Testis (tissue), 3 donors: ENCODE data around the gene CFAP97D2. TPM values are rescaled to one million over a fixed set of nuclear protein-coding genes. Genes with fewer than 3 reads are reported as not detected.

Experiments
- DNase-seq: peaks from one replicate; pipeline ENCODE4 v3.0.0-alpha.2; 2019
- H3K27ac ChIP-seq, 2 donors: fragments of 200-600 bp; sonication (generic); one replicate each; pipeline ENCODE4 v1.5.1; 2019
- H3K27me3 ChIP-seq: fragments of 200-600 bp; sonication (generic); one replicate; pipeline ENCODE4 v1.5.1; 2019
- H3K36me3 ChIP-seq: fragments of 200-600 bp; sonication (generic); one replicate; pipeline ENCODE4 v1.5.1; 2017; ENCODE audit warnings: low read depth; ENCODE audit errors: missing control alignments
- H3K4me1 ChIP-seq: fragments of 200-600 bp; sonication (generic); one replicate; pipeline ENCODE4 v1.5.1; 2019
- H3K4me3 ChIP-seq, 2 donors: fragments of 200-600 bp; sonication (generic); one replicate each; pipeline ENCODE4 v1.5.1; 2017 to 2019
- H3K9me3 ChIP-seq: fragments of 200-600 bp; sonication (generic); one replicate; pipeline ENCODE4 v1.5.1; 2017
- POLR2A ChIP-seq: fragments of 450-650 bp; IDR thresholded peaks from one replicate; pipeline ENCODE4 v1.6.1; 2017; ENCODE audit warnings: antibody characterized with exemption, mild to moderate bottlenecking, moderate library complexity
- WGBS, 2 donors: methylation state at CpG; one replicate each; pipeline ENCODE4 v1.1.5; 2018; 5-methylcytosine and 5-hydroxymethylcytosine counted together
- intact Hi-C: fragments of 100-400 bp; cut with DNase I; formaldehyde crosslinking; loops from one replicate; pipeline ENCODE4 v1.15.1; 2023; ENCODE audit warnings: low total_unique reads
- polyA plus RNA-seq: library from polyadenylated mRNA; stranded (reverse); fragments of 350-450 nt; fragmentation: Illumina TruSeq; extraction: RNeasy Lipid Tissue Mini Kit (QIAGEN cat#74804); gene quantifications from one replicate; pipeline ENCODE4 v1.2.3, GENCODE V29; 2014; ENCODE audit warnings: low read depth, low replicate concordance; ENCODE audit not compliant: insufficient read depth
- total RNA-seq, 2 donors: library from RNA; depleted of rRNA; stranded (reverse); fragments of >200 nt; gene quantifications; one replicate each; pipeline ENCODE4 v1.2.3, GENCODE V29; 2016
- TF ChIP-seq, protein P1 (sequence below), 3 experiments: fragments of 450-650 bp in 2 of 3; fragments of 200-600 bp in 1 of 3; sonication (generic) in 1 of 3; IDR thresholded peaks; one replicate each; pipeline ENCODE4 v1.5.1; 2016 to 2019; ENCODE audit warnings: antibody characterized with exemption in 3 of 3, mild to moderate bottlenecking in 2 of 3, moderate library complexity in 1 of 3

CFAP97D2 gene
- total and polyA plus RNA-seq, 3 donors from 2014 or later: 1.5 to 2.7 (median 2.3) TPM

DNA sequence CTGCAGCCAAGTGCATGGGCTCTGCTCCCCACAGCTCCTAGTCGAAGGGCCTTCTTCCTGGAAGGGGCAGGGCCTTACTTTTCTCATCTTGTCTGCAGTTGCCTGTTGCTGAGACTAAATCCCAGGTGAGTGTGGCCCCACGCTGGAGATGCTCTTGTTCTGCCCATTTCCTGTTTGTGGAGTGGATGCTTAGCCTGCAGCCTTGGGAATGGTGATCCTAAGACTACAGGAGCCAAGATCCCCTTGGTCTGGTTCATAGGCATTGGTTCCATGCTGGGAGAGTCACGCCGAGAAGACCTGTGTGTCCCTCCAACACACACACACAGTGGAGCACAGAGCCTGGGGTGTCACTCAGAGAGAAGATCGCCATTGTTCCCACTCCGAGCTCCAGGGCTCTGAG lies 23.5 kb downstream of the CFAP97D2 start:
- 87 to 89% methylated on average over 4 to 6 of the region's 6 CpGs for WGBS, 2 donors
- no peaks in the 10 kb centered on the region for H3K27me3 ChIP-seq
- no peak for TF ChIP-seq POLR2A
- TF ChIP-seq, protein P1, sequence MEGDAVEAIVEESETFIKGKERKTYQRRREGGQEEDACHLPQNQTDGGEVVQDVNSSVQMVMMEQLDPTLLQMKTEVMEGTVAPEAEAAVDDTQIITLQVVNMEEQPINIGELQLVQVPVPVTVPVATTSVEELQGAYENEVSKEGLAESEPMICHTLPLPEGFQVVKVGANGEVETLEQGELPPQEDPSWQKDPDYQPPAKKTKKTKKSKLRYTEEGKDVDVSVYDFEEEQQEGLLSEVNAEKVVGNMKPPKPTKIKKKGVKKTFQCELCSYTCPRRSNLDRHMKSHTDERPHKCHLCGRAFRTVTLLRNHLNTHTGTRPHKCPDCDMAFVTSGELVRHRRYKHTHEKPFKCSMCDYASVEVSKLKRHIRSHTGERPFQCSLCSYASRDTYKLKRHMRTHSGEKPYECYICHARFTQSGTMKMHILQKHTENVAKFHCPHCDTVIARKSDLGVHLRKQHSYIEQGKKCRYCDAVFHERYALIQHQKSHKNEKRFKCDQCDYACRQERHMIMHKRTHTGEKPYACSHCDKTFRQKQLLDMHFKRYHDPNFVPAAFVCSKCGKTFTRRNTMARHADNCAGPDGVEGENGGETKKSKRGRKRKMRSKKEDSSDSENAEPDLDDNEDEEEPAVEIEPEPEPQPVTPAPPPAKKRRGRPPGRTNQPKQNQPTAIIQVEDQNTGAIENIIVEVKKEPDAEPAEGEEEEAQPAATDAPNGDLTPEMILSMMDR (IDR thresholded peaks at IDR 0.05): no peak
- no peaks in the 10 kb centered on the region for H3K9me3 ChIP-seq
- H3K4me1 ChIP-seq: no peaks in the 10 kb centered on the region
- no peak overlapping the region for H3K27ac ChIP-seq
- DNase-seq: no peak
- H3K4me3 ChIP-seq: no peak overlapping the region
- intact Hi-C loops: no loop called here
- H3K36me3 ChIP-seq: no peaks in the 10 kb centered on the region

DNA sequence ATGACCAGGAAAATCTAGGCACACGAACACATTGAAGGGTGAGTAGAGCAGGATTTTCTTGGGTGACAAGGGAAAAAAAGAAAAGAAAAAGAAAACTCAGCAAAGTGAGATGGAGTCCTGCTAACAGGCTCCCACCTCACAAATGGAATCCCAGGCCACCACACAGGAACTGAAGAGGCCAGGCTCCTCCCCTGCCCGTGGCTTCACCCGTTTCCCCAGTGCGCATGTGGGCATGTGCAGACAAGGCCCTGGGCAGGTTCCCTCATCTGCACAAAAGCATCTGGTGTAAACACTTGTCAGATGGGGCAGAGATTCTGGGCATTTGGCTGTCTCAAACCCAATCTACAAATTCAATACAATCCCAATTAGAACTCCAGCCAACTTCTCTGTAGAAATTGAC lies 24.5 kb downstream of the CFAP97D2 start:
- intact Hi-C loops: no loop called here
- Histone ChIP-seq H3K27ac (no peak overlapping the region), H3K4me1 (no peaks in the 10 kb centered on the region), H3K4me3 (no peak overlapping the region), H3K9me3 (no peaks in the 10 kb centered on the region), H3K27me3 (no peaks in the 10 kb centered on the region), H3K36me3 (no peaks in the 10 kb centered on the region)
- 58 to 88% methylated on average over 4 of the region's 4 CpGs for WGBS, 2 donors
- DNase-seq: no peak
- no peak for TF ChIP-seq POLR2A
- TF ChIP-seq, protein P1 (IDR thresholded peaks at IDR 0.05): no peak

DNA sequence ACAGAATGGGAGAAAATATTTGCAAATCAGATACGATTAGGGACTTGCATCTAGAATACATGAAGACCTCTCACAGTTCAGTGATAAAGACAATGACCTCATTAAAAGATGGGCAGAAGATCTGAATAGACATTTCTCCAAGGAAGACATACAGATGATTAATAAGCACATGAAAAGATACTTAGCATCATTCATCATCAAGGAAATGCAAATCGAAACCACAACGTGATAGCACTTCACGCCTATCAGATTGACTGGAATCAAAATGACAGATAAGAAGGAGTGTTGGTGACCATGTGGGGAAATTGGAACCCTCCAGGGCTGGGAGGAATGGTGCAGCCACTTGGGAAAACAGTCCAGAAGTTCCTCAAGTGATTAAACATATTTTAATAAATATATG lies 25.8 kb downstream of the CFAP97D2 start:
- H3K9me3 ChIP-seq: no peaks in the 10 kb centered on the region
- H3K27me3 ChIP-seq: no peaks in the 10 kb centered on the region
- H3K27ac ChIP-seq: no peak overlapping the region
- no peak for DNase-seq
- H3K4me3 ChIP-seq: no peak overlapping the region
- H3K36me3 ChIP-seq: no peaks in the 10 kb centered on the region
- no peak for TF ChIP-seq POLR2A
- TF ChIP-seq, protein P1 (IDR thresholded peaks at IDR 0.05): no peak
- H3K4me1 ChIP-seq: no peaks in the 10 kb centered on the region
- 86 to 90% methylated on average over 4 of the region's 4 CpGs for WGBS, 2 donors
- intact Hi-C loops: no loop called here

DNA sequence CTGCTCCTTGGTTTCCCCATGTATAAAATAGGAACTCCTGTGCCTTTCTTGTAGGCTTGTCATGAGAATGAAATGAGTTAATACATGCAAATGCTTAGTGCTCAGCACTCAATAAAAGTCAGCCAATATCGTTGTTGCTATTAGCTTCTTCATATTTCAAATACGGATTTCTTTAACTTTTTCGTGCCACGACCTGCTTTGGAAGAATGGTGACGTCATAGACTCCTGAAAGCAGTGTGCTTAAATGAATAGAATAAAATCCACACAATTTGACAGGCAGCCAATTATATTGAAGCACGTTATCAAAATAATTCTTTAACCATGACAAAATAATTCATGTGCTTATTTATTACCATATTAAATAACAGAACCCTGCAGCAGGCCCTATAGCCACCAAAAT lies 29.1 kb downstream of the CFAP97D2 start:
- H3K27ac ChIP-seq: no peak overlapping the region
- intact Hi-C loops: no loop called here
- no peaks in the 10 kb centered on the region for H3K27me3 ChIP-seq
- no peak overlapping the region for H3K4me3 ChIP-seq
- no peaks in the 10 kb centered on the region for H3K9me3 ChIP-seq
- DNase-seq: no peak
- TF ChIP-seq, protein P1 (IDR thresholded peaks at IDR 0.05): no peak
- TF ChIP-seq POLR2A: no peak
- WGBS, 2 donors: 84 to 91% methylated on average over 6 of the region's 6 CpGs
- no peaks in the 10 kb centered on the region for H3K4me1 ChIP-seq
- no peaks in the 10 kb centered on the region for H3K36me3 ChIP-seq

DNA sequence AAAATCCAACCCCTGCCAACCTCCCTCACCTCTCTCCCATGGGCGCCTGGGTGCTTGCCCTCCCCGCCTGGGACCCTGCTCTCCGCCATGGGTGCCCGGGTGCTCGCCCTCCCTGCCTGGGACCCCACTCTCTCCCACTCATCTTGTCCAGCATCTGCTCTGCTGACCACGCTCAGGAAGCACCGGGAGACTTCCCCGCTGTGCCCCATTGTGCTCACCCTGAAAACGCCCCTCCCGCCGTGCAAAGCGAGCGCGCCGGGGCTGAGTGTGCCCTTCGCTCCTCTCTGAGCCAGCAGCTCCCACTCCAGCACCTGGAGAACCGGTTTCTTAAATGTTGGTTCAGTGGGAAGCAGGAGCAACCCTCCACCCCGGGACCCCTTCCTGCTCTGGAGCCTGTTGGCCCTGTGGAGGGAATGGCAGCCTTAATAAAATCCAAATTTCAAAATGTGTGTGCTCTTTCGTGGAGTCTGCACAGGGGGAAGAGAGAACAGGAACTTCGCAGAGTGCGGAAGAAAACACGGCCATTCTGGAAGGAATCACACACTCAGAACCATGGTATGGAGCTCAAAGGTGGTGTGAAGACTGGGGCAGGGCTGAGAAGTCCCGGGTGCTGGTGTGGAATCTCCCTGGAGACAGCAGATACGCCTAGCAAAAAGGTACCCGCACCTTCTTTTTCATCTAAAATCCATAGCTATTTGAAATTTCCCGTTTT lies 32.5 kb downstream of the CFAP97D2 start:
- H3K4me3 ChIP-seq: no peak overlapping the region
- H3K27me3 ChIP-seq: no peaks in the 10 kb centered on the region
- H3K27ac ChIP-seq: no peak overlapping the region
- no peak for DNase-seq
- intact Hi-C loops: no loop called here
- no peaks in the 10 kb centered on the region for H3K9me3 ChIP-seq
- no peaks in the 10 kb centered on the region for H3K36me3 ChIP-seq
- H3K4me1 ChIP-seq: no peaks in the 10 kb centered on the region
- no peak for TF ChIP-seq POLR2A
- WGBS, 2 donors: 90 to 91% methylated on average over 26 of the region's 26 CpGs
